ELF-1 (cell line): Measurements from ENCODE around the gene BLM.
"Not testable (repeated sequence)": the region's sequence is repeated elsewhere in the genome, so short reads cannot be mapped to it uniquely, and the experiment has no call there.

Experiments used
- DNase-seq: peaks from one replicate; pipeline ENCODE4 v3.0.0-alpha.2; 2016; ENCODE audit warnings: low read depth, low spot score

The BLM gene

DNA sequence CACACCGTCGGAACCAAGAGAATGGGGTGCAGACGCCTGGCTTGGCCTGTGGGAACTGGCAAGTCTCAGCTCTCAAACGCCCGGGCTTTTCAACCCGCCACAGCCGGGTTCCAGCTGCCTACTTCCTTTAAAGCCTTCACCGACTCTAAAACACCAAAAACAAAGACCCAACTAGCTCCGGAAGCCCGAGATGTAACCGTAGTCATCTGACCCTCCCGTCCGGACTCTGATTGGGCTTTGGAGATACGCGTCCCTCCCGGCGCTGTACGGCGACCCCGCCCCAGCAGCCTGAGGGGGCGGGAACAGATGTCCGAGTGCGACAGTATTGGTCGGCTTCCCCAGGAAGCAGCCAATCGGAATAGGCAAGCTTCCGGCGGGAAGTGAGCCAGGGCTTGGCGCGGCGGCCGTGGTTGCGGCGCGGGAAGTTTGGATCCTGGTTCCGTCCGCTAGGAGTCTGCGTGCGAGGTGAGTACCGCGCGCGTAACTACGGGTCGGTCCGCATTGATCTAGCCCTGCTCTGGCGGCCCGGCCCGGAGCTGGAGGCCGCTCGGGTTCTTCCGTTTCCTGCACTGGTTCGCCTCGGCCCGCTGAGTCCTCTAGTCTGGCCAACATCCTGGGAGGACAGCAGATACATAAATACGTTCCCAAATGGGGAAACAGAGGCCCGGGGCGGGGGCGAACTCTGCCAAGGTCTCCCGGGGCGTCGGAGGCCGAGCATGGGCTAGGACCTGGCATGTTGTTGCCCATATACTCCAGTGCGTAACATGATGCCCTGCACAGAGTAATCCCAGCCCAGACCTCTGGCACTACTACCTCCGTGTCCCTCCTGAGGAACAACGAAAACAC is at the start of gene BLM:
Gene BLM (plus strand): TSS at position 371 of the 846 bp plus-strand sequence. CDS start 30,047 bp downstream, outside the sequence.
- peak; percentile 100 for DNase-seq

DNA sequence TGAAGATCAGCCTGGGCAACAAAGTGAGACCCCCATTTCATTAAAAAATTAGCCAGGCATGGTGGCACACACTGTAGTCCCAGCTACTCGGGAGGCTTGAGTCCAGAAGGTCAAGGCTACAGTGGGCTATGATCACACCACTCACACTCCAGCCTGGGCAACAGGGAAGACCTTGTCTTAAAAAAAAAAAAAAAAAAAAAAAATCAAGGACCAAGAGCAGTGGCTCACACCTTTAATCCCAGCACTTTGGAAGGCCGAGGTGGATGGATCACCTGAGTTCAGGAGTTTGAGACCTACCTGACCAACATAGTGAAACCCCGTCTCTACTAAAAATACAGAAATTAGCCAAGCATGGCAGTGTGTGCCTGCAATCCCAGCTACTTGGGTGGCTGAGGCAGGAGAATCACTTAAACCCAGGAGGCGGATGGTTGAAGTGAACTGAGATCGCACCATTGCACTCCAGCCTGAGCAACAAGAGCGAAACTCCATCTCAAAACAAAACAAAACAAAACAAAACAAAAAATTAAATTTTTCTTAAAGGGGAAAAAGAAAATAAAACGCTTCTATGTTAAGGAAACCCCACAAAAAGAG is 49.3 kb upstream of the BLM start:
- DNase-seq = not testable (repeated sequence)

DNA sequence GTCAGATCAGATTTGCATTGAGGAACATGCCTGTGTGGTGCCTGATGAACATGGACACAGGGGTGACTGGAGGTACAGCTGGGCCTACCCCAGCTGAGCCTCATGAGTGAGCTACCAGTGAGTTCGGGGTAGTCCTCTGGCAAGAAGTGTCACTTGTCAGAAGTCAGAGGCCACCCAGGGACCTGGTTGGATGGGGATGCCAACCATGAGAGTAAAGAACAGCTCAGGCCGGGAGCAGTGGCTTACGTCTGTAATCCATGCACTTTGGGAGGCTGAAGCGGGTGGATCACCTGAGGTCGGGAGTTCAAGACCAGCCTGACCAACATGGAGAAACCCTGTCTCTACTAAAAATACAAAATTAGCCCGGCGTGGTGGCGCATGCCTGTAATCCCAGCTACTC is 46.5 kb upstream of the BLM start:
- not testable (repeated sequence) for DNase-seq

DNA sequence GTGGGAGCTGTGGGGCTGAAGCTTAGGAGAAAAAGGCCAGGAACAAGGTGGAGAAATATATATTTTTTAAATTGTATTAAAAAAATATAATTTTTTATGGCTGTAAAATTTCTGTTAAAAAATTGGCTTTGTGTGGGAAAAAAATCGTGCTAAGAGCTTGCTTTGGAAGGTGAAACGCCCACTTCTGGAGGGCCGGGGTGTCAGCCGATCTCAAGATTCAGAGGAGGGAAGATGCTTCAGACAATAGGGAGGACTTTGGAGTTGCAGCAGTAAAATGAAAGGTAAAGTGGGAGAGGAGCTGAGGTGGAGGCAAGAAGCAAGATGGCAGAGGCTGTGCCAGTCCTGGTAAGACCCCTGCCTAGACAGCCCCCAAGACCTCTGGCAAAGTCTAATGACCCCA is 45.9 kb upstream of the BLM start:
- no peak for DNase-seq

DNA sequence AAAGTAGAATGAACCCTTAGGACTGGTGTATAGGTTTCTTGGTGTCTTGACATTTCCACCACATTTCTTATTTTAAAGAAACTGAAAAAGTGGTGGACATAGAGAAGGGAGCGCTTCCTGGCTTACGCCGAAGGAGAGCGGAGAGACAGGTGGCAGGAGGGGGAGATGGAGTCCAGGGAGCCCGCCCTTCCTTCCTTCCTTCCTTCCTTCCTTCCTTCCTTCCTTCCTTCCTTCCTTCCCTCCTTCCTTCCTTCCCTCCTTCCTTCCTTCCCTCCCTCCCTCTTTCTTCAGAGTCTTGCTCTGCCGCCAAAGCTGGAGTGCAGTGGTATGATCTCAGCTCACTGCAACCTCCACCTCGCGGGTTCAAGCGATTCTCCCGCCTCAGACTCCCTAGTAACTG is 43.8 kb upstream of the BLM start:
- not testable (repeated sequence) for DNase-seq

DNA sequence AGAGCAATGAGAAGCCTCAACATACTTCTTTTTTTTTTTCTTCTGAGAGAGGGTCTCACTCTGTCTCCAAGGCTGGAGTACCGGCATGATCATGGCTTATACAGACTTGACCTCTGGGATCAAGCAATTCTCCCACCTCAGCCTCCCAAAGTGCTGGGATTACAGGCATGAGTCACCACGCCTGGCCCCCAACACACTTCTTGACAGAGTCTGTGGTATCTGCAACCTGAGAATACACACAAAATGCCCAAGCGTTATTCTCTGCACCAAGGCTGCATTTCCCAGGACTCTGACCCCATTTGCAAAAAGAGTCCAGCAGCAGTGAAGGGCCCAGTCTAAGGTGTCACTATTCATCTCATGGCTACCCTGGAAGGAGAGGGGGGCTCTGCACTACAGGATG is 42.7 kb upstream of the BLM start:
- no peak for DNase-seq

DNA sequence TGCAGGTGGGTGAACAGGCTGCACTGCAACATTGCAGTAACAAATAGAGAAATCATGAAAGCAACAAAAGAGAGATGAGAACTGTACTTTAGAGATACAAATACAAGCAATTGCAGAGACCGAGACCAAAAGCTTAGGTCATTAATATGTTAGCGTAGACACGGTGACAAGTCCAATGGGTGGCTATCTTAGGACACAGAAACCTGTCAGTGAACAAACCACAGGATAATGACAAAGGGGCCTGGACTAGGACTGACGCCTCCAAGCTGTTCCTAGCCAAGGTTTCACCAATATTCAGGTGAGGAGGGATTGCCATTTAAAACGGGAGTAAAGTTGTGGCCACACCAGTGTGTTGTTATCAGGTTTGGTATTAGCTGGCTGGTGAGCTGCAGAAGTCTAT is 41.7 kb upstream of the BLM start:
- DNase-seq = no peak

DNA sequence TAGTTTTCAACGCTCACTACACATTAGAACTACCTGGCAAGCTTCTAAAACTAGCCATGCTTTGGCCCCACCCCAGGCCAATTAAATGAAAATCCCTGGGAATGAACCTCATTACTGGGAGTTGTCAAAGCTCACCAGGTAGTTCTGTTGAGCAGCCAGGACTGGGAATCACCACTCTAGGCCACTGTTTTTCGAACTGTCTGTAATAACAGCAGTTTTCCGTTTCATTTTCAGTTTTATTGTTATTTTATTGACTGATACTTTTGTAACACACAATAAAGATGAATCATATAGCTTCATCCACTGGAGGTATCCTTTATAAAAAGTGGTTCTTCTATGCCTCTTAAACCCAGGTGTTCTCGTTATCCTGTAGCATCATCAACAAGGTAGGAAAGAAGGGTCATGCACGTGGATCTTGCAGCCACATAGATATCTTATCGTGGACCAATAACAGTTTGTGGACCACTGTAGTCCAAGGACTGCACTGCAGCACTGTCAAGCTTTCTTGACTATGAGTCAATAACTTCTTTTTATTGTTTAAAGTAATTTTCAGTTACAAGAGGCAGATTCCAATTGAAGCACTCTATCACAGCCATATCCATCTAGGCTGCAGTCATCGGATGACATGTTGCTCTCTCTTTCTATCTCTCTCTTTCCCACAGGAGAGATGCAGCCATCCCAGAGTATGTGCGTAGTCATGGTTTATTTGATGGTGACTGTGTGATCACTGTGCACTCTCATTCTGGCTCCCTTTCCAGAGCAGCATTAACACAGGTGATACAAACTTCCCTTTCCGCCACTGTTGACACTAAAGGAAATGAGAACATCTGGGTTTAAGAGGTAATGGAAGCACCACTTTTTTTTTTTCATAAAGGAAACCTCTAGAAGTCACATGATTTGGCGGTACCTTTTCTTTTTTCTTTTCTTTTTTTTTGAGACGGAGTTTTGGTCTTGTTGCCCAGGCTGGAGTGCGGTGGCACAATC is 39.0 kb upstream of the BLM start:
- no peak for DNase-seq

DNA sequence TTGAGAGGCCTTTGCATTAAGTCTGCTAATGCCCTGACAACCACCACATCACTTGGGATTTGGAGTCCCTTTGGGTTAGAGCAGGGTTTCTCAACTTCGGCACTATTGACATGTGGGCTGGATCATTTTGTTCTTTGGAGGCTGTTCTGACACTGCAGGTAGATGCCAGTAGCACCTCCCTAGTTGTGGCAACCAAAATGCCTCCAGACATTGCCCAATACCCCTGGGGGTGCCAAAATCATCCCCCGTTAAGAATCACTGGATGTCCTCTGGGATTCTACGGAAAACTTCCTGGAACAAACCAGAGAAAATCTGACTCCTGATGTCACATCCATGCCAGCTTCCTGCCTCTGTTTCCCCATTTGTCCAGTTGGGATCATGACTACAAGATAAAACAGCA is 37.2 kb upstream of the BLM start:
- DNase-seq = no peak

DNA sequence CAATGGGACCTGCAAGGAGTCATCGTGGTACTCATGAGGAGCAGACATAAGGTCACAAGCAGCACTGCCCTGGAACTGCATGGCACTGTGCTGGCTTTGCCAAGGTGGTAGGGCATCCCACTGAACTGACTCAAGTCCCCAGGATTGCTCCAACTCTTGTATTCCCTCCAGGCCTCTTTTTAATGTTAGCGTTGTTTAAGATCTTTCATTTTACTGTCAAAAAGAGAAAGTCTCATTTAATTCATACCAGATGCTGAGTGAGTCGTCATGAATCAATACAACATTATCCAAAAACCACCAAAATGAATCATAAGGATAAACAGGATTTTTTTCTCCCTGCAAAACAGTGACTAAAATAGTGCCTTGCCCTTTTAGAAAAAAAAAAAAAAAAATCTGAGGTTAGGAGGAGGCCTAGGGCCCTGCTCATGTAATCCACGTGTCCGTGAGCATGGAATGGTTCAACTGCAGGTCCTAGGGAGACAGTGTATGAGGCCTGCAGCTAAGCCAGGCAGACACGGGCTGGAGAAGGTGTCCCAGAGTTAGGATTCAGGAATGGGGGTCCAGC is 36.7 kb upstream of the BLM start:
- DNase-seq = no peak

DNA sequence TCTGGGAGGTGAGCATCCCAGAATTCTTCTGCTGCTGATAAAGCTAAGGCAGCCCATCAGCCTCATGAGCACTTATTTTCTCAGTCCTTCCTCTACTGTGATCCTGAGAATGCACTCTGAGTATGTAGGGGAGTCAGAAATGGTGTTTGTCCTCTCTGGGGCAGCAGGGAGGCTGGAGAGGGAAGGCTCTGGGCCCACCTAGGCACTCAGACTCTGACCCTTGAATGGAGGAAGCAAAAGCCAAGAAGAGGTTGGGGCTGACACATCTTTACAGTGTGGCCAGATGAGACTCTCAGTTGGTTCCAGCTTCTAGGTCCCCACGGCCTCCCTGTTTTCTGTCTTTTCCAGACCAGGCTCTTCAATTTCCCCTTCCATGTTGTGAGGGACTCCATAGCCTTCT is 36.1 kb upstream of the BLM start:
- no peak for DNase-seq

DNA sequence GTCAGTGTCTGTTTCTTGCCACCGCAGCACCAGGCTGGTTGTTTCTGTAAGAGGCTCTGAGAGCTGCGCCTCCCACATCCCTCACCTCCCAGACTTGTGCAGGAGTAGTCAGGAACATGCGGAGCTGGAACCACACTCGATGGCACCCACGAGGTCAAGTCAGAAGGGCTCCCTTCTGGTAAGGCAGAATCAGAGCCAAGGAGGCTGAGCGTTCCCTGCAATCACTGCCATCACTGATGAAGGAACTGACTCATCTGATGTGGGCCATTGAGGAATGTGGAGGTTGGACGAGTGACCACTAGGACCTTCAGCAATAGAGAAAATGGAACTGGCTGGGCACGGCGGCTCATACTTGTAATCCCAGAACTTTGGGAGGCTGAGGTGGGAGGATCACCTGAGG is 35.7 kb upstream of the BLM start:
- DNase-seq = no peak

DNA sequence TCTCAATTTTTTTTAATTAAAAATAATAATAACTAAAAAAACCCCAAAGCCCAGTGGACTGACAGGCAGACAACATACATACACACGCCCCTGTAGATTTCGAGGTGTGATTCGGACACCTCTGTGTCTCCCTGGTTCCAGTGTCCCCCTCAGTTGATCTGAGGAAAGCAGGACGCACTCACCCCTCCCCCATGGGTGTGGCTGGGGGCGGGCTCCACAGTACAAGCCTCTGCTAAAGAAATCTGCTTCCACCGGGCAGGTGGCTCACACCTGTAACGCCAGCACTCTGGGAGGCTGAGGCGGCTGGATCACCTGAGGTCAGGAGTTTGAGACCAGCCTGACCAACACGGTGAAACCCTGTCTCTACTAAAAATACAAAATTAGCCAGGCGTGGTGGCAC is 33.8 kb upstream of the BLM start:
- no peak for DNase-seq

DNA sequence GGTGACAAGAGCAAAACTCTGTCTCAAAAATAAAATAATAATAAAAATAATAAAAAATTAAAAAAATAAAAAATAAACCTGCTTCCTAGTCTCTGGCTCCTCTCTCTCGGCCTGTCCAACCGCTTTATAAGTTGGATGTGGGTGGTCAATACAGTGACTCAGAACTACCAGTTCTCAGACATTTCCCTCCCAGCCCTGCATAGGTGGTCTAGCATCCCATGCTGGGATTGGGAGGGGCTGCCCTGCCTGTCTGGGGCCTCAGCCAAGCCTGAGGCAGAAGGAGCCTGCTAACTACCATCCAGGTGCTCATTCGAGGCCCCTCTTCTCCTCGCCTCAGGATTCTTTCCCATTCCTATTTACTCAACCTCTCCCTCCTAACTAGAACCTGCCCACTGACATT is 33.3 kb upstream of the BLM start:
- DNase-seq = peak; percentile 30

DNA sequence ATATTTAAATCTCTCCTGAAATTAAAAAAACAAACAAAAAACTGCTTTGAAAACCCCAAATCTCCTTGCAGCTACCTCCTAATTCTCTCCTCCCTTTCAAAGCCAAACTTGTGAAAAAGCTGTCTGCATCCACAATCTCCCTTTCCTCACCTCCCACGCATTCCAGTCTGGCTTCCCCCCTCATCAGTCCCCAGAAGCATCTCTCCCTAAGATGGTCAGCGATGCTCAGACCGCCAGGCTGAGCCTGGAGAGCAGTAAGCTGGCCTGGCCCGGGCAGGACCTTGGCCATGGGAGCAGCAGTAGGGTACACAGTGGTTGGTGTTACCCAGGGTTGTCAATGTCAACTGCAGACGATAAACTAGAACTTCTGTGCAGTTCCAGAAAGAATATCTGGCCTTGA is 32.9 kb upstream of the BLM start:
- DNase-seq = no peak

DNA sequence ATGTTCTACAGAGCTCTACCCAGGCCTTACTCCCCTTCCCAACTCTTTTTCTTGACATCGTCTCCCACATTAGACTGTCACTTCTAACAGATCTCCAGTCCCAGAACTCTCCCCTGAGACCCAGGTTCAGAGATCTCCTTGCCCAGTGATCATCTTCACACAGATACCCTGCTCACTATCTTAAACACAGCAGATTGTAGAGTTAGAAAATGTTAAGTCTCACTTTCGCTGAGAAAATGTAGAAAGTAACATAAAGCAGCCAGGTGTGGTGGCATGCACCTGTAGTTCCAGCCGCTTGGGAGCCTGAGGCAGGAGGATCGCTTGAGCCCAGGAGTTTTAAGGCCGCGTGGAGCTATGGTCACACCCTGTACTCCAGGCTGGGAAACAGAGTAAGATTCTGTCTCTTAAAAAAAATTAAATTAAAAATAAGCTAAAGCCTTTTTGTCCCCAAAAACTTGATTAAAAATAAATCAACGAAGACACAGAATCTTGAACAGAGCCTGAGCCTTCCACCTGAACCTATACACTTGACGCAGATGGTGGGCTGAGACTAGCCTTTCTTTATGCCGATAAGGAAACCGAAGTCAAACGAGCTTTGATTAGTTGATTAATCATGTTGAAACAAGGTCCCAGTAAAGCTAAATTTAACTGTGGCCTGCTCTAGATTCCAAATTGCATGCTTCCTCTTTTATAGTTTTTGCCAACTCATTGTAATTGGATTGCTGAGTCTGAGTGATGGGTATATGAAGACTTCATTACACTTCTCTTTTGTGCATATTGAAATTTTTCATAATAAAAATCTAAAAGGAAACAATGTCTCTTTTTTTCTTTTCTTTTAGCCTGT is 31.3 kb upstream of the BLM start:
- DNase-seq = no peak

DNA sequence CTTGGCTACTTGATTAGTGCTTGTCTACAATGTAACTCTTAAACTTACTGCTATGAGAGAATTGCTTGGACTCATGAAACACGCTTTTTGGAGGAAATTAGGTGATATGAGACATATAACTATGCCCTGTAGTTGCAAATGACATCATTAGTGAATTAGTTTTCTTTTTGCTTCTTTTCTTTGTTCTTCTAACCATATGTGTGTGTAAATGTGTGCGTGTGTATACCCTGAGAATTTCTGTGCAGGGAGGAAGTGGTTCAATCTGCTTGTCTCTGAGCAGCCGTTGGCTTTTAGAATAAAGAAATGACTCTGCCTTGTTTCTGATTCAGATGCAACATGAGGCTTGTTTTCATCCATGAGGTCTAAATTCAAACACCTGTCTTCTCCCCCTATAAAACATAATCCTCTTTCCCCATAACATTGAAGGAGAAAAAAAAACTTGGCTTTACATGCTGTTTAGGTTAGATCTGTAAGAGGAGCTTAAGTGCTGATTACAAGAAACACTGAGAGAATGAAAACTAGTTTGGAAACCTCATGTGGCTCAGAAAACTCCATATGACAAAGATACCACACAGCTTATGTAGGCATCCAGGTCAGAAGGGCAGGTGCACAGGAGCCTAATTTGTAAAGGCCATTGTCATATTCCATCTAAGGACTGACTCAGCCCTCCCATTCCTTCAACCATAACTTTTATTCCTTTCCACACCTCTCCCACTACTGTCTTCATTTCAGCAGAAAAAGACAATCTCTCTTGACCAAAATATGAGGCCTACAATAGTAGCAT is 30.5 kb upstream of the BLM start:
- DNase-seq = no peak

DNA sequence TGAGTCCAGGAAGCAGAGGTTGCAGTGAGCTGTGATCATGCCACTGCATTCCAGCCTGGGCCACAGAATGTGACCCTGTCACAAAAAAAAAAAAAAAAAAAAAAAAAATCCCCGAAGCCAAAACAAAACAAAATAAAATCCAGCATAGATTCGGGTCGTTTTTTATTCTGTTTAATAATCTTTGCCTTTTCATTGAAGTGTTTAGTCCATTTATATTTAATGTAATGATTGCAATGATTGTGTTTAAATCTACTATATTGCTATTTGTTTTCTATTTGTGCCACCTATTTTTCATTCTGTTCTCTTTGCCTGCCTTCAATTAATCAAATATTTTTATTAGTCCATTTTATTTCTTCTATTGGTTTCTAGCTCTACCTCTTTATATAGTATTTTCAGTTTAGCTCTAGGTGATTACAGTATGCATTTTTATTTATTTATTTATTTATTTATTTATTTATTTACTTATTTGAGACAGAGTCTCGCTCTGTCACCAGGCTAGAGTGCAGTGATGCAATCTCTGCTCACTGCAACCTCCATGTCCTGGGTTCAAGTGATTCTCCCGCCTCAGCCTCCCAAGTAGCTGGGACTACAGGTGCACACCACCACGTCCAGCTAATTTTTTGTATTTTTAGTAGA is 27.7 kb upstream of the BLM start:
- not testable (repeated sequence) for DNase-seq

DNA sequence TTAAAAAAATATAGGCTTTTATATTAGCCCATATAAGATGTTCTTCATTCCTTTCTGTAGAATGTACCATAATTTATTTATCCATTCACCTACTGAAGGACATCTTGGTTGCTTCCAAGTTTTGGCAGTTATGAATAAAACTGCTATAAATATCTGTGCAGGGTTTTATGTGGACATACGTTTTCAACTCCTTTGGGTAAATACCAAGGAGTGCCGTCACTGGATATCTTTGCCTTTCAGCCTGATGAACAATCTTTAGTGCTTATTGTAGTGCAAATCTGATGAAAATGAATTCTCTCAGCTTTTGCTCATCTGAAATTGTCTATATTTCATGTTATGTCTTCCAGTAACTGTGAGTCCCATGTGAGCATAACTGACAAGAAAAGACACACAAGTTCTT is 26.6 kb upstream of the BLM start:
- no peak for DNase-seq

DNA sequence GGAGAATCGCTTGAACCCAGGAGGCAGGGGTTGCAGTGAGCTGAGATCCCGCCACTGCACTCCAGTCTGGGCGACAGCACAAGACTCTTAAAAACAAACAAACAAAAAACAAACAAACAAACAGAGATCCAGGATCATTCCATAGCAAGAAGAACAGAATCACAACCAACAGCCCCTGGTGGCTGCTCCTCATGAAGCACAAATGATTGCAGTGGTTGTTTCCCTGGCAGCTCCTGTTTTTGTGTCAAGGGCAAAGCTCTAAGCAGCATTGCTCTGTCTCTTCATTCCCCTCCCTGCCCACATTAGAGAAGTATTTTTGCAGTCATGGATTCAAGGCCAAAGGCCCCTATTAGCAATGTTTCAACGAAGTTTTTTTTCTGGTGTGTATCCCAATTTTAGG is 25.8 kb upstream of the BLM start:
- DNase-seq = no peak
